HepG2 (cell line): Measurements from ENCODE around the gene HSPB3. TPM values are rescaled to one million over a fixed set of nuclear protein-coding genes. Genes with fewer than 3 reads are reported as not detected.
A peak's percentile ranks its signal among the peaks of the same experiment; 100 is the strongest.
"Not testable (repeated sequence)": the region's sequence is repeated elsewhere in the genome, so short reads cannot be mapped to it uniquely, and the experiment has no call there.

Experiments used
- ATAC-seq: fragments of 200-7000 bp; cut with Tn5 transposase; 3 replicates; pipeline ENCODE4 v1.9.1; 2020; ENCODE audit warnings: mild to moderate bottlenecking, moderate library complexity
- BruUV-seq: library from RNA; stranded (reverse); fragments of 400-500 nt; replicated peaks from 2 replicates; lab custom pipeline; 2021; lab: Mats Ljungman, UMichigan
- CTCF ChIA-PET: fragments of 300-600 bp; formaldehyde crosslinking; extraction: SDS; loops from one replicate; lab custom pipeline; 2021; ENCODE audit warnings: low total read pairs, inconsistent platforms, low intra/inter-chr PET ratio; lab: Yijun Ruan, JAX
- POLR2A ChIA-PET: fragments of 350-600 bp; sonication (Branson Sonifier 250); formaldehyde crosslinking; loops from one replicate; lab custom pipeline; 2020; ENCODE audit warnings: antibody characterized with exemption, inconsistent platforms; lab: Yijun Ruan, JAX
- DNase-seq: peaks from one replicate; pipeline ENCODE4 v3.0.0-alpha.2; 2015; ENCODE audit warnings: low spot score
- FAIRE-seq: peaks from 3 replicates; lab custom pipeline; 2011; peaks lifted over from hg19 to GRCh38; lab: Jason Lieb, UNC
- H2AFZ ChIP-seq: one replicate; pipeline ENCODE4 v1.6.1; 2011; ENCODE audit warnings: low read length, inconsistent platforms
- H3K27ac ChIP-seq: fragments of 300-600 bp; 3 replicates; pipeline ENCODE4 v1.8.0; 2011; ENCODE audit warnings: mixed run types, mild to moderate bottlenecking, mixed read lengths, low read length, inconsistent platforms; ENCODE audit not compliant: insufficient read depth; ENCODE audit errors: extremely low read length
- H3K27me3 ChIP-seq, 2 experiments: fragments of 200-600 bp in 1 of 2; 2 replicates in 1 of 2; 3 replicates in 1 of 2; pipeline versions ENCODE4 v1.6.0 to v1.8.0; 2011; ENCODE audit warnings: low read length in 2 of 2, mild to moderate bottlenecking in 2 of 2, moderate library complexity in 2 of 2, inconsistent platforms in 1 of 2; ENCODE audit not compliant: insufficient read depth in 2 of 2, control insufficient read depth in 1 of 2
- H3K36me3 ChIP-seq, 2 experiments: fragments of 200-600 bp in 1 of 2; replicated peaks in 1 of 2; 2 replicates in 1 of 2; 3 replicates in 1 of 2; pipeline versions ENCODE4 v1.5.1 to v1.8.0; 2011; ENCODE audit warnings: low read length in 2 of 2, inconsistent platforms in 1 of 2; ENCODE audit not compliant: insufficient read depth in 2 of 2, control insufficient read depth in 1 of 2
- H3K4me1 ChIP-seq: 2 replicates; pipeline ENCODE4 v1.5.1; 2012; ENCODE audit warnings: low read length, inconsistent platforms; ENCODE audit not compliant: insufficient read depth
- H3K4me2 ChIP-seq: 2 replicates; pipeline ENCODE4 v1.6.0; 2011; ENCODE audit warnings: low read depth, low read length, inconsistent platforms
- H3K4me3 ChIP-seq, 3 experiments: fragments of 200-600 bp in 1 of 3; sonication (generic), shearing (Covaris generic) in 1 of 3; replicated peaks in 1 of 3; 2 replicates each; pipeline ENCODE4 v1.5.1; 2011 to 2016; ENCODE audit warnings: low read length in 3 of 3, inconsistent platforms in 2 of 3, low read depth in 2 of 3, mild to moderate bottlenecking in 2 of 3, control low read depth in 1 of 3, mixed read lengths in 1 of 3; ENCODE audit not compliant: insufficient read depth in 1 of 3
- H3K79me2 ChIP-seq: one replicate; pipeline ENCODE4 v1.6.1; 2011; ENCODE audit warnings: low read length, inconsistent platforms; ENCODE audit not compliant: insufficient read depth
- H3K9ac ChIP-seq: 2 replicates; pipeline ENCODE4 v1.6.0; 2011; ENCODE audit warnings: mild to moderate bottlenecking, low read depth, low read length, inconsistent platforms; ENCODE audit not compliant: insufficient read depth
- H3K9me3 ChIP-seq: 2 replicates; pipeline ENCODE4 v1.5.1; 2012; ENCODE audit warnings: mild to moderate bottlenecking, low read length
- H4K20me1 ChIP-seq: 2 replicates; pipeline ENCODE4 v1.6.0; 2011; ENCODE audit warnings: inconsistent platforms, mild to moderate bottlenecking, low read length, moderate library complexity; ENCODE audit not compliant: insufficient read depth
- CCAR2 ChIP-seq: fragments of 200-400 bp; formaldehyde crosslinking; optimal IDR thresholded peaks from 2 replicates; pipeline ENCODE3; 2018; ENCODE audit warnings: low read depth, mild to moderate bottlenecking, low read length, moderate library complexity
- GRHL1 ChIP-seq: sonication (generic); formaldehyde crosslinking; conservative IDR thresholded peaks from 2 replicates; pipeline ENCODE4 v1.8.0; 2022; ENCODE audit warnings: missing genetic modification reagents
- MAFK ChIP-seq, 2 experiments: IDR thresholded peaks in 1 of 2; conservative IDR thresholded peaks in 1 of 2; 2 replicates each; pipeline ENCODE4 v1.6.1; 2011; ENCODE audit warnings: improper control_type of control experiment in 2 of 2, low read length in 2 of 2
- MED8 ChIP-seq: sonication (generic); formaldehyde crosslinking; IDR thresholded peaks from 2 replicates; pipeline ENCODE4 v1.8.1; 2023; ENCODE audit warnings: mild to moderate bottlenecking, missing genetic modification reagents; ENCODE audit not compliant: insufficient replicate concordance
- MIER2 ChIP-seq: IDR thresholded peaks from 2 replicates; pipeline ENCODE4 v1.6.1; 2016; ENCODE audit warnings: missing biosample characterization, missing genetic modification reagents
- TCF7 ChIP-seq: sonication (generic); IDR thresholded peaks from 2 replicates; pipeline ENCODE4 v1.6.1; 2016; ENCODE audit warnings: antibody characterized with exemption, low read depth
- WGBS: methylation state at CpG from one replicate; pipeline ENCODE4 v1.1.6; 2017; ENCODE audit warnings: low lambda C conversion rate; 5-methylcytosine and 5-hydroxymethylcytosine counted together
- in situ Hi-C: cut with HindIII; loops from 2 replicates; pipeline ENCODE4 v1.10.0; 2017; ENCODE audit warnings: low pct_unique_long_range_greater_than_20kb; ENCODE audit not compliant: extremely low pct_ligation_motif_present
- intact Hi-C: fragments of 100-400 bp; cut with micrococcal nuclease; formaldehyde crosslinking; loops from one replicate; pipeline ENCODE4 v1.10.0; 2022; ENCODE audit not compliant: unreplicated experiment
- polyA plus RNA-seq, 8 experiments: library from polyadenylated mRNA; depleted of rRNA in 3 of 8; stranded (reverse) in 7 of 8; unstranded in 1 of 8; fragments of >200 nt; fragmentation: Illumina TruSeq in 4 of 8; extraction: Trizol in 4 of 8; gene quantifications; 2 replicates each; pipeline versions ENCODE4 v1.2.1 to v1.2.3, GENCODE V29; 2011 to 2016; ENCODE audit warnings: low read depth in 4 of 8, missing spikeins in 1 of 8, mixed read lengths in 1 of 8; ENCODE audit not compliant: insufficient read depth in 1 of 8
- total RNA-seq, 5 experiments: library from RNA; depleted of rRNA; stranded (reverse); fragments of >200 nt; fragmentation: Illumina TruSeq; extraction: Trizol; gene quantifications; 2 replicates each; pipeline ENCODE4 v1.2.3, GENCODE V29; 2016; ENCODE audit warnings: low read depth in 1 of 5

HSPB3 gene
- total and polyA plus RNA-seq, 2 of the 13 experiments (the other 11 are each of a cell fraction or from before 2014, with no cell fraction given) = not detected

- CTCF ChIA-PET, H3K4me3 ChIP-seq, BruUV-seq, H3K27ac ChIP-seq, DNase-seq, POLR2A ChIA-PET, H3K4me1 ChIP-seq, FAIRE-seq, H2AFZ ChIP-seq, H3K9ac ChIP-seq, in situ Hi-C loops, H3K9me3 ChIP-seq, H4K20me1 ChIP-seq, H3K4me2 ChIP-seq, intact Hi-C loops, H3K36me3 ChIP-seq, H3K27me3 ChIP-seq, ATAC-seq, H3K79me2 ChIP-seq: not testable (repeated sequence)
- TF ChIP-seq MAFK (conservative IDR thresholded peaks at IDR 0.05 in 1 of 2, IDR thresholded peaks at IDR 0.05 in 1 of 2; ENCODE audit: low read length in 2 of 2) = peak in 1 of 2 experiments; percentile 45; a peak in 2 of 4 replicates
Measured at GRCh38 chr5:54485659-54486058, 30.2 kb downstream of the HSPB3 start.

GRCh38 chr5:54489648-54489979 lies 34.1 kb downstream of the HSPB3 start:
- H3K27ac ChIP-seq, H3K9ac ChIP-seq, H3K4me1 ChIP-seq, H3K4me3 ChIP-seq, in situ Hi-C loops, H3K79me2 ChIP-seq, H3K27me3 ChIP-seq, ATAC-seq, H2AFZ ChIP-seq, FAIRE-seq, BruUV-seq, DNase-seq, H3K9me3 ChIP-seq, H3K4me2 ChIP-seq, H4K20me1 ChIP-seq, H3K36me3 ChIP-seq: not testable (repeated sequence)
- WGBS = 40% methylated on average over 2 of the region's 2 CpGs
- intact Hi-C loops = loop anchor here (1.0 kb wide), 2 partner anchors 46 to 246 kb away; no protein-coding TSS in a partner anchor
- ChIA-PET POLR2A (interaction anchor here (0.7 kb wide), 1 partner anchor 178 kb away, joined by 4 read pairs; no protein-coding TSS in a partner anchor), CTCF (interaction anchor here (1.1 to 1.4 kb wide), 2 partner anchors 235 to 246 kb away, joined by 3 to 13 read pairs; no protein-coding TSS in a partner anchor)

GRCh38 chr5:54491326-54491725 lies 35.8 kb downstream of the HSPB3 start:
- no peak for FAIRE-seq

More at GRCh38 chr5:54491326-54491725, 35.8 kb downstream of the HSPB3 start:
- ATAC-seq = no peak
- H3K9ac ChIP-seq = no peak overlapping the region
- intact Hi-C loops = no loop called here
- POLR2A ChIA-PET = no interaction called here
- 0% methylated on average over 1 of the region's 1 CpG for WGBS
- no peaks in the 10 kb centered on the region for H3K36me3 ChIP-seq
- H3K4me2 ChIP-seq = no peak overlapping the region
- H3K79me2 ChIP-seq = no peaks in the 10 kb centered on the region
- no peaks in the 10 kb centered on the region for H3K27me3 ChIP-seq
- BruUV-seq = no TSS peak
- TF ChIP-seq GRHL1 (CRISPR knock-in tag) (no peak), MIER2 (no peak), MED8 (CRISPR knock-in tag) (no peak), CCAR2 (no peak), TCF7 (no peak)
- TF ChIP-seq, all 625 proteins: peak for 0
- Histone ChIP-seq H4K20me1 (no peaks in the 10 kb centered on the region), H3K9me3 (no peaks in the 10 kb centered on the region), H2AFZ (no peak overlapping the region), H3K4me3 (no peak overlapping the region), H3K4me1 (no peaks in the 10 kb centered on the region), H3K27ac (no peak overlapping the region)
- in situ Hi-C loops = no loop called here
- DNase-seq = no peak
- CTCF ChIA-PET = no interaction called here
